PC-3 (cell line): ENCODE results near the gene CCNF. TPM values are rescaled to one million over a fixed set of nuclear protein-coding genes. Genes with fewer than 3 reads are reported as not detected.

Source experiments
- ATAC-seq: fragments of 200-7000 bp; cut with Tn5 transposase; 2 replicates; pipeline ENCODE4 v1.9.1; 2020; ENCODE audit warnings: mild to moderate bottlenecking, moderate library complexity
- BruUV-seq: library from RNA; stranded (reverse); fragments of 400-500 nt; replicated peaks from 2 replicates; lab custom pipeline; 2021; lab: Mats Ljungman, UMichigan
- CTCF ChIA-PET: fragments of 300-600 bp; sonication (Branson Sonifier 250); formaldehyde crosslinking; loops from one replicate; lab custom pipeline; 2022; ENCODE audit warnings: antibody characterized with exemption; lab: Charles Lee
- POLR2A ChIA-PET: fragments of 300-600 bp; sonication (Branson Sonifier 250); formaldehyde crosslinking; loops from one replicate; lab custom pipeline; 2022; ENCODE audit warnings: antibody characterized with exemption; ENCODE audit not compliant: unreplicated experiment; lab: Charles Lee
- DNase-seq: peaks from one replicate; pipeline ENCODE4 v3.0.0-alpha.2; 2015
- H2AFZ ChIP-seq: fragments of 300-600 bp; sonication (generic); 2 replicates; pipeline ENCODE4 v1.6.0; 2016; ENCODE audit warnings: antibody characterized with exemption, low read length
- H3F3A ChIP-seq: fragments of 300-600 bp; sonication (generic); one replicate; pipeline ENCODE4 v1.6.0; 2017; ENCODE audit warnings: antibody characterized with exemption, low read length, control low read depth, mild to moderate bottlenecking; ENCODE audit not compliant: unreplicated experiment
- H3K27ac ChIP-seq: fragments of 300-600 bp; sonication (generic); 2 replicates; pipeline ENCODE4 v1.5.1; 2016; ENCODE audit warnings: mild to moderate bottlenecking, low read length
- H3K27me3 ChIP-seq: fragments of 300-600 bp; sonication (generic); 2 replicates; pipeline ENCODE4 v1.6.1; 2016; ENCODE audit warnings: low read length, mixed read lengths
- H3K36me3 ChIP-seq: fragments of 300-600 bp; sonication (generic); 2 replicates; pipeline ENCODE4 v1.6.1; 2016; ENCODE audit warnings: low read depth, mixed run types, low read length, mixed read lengths
- H3K4me1 ChIP-seq: fragments of 300-600 bp; sonication (generic); 2 replicates; pipeline ENCODE4 v1.5.1; 2016; ENCODE audit warnings: low read length; ENCODE audit not compliant: insufficient read depth
- H3K4me2 ChIP-seq: fragments of 300-600 bp; sonication (generic); 2 replicates; pipeline ENCODE4 v1.6.0; 2016; ENCODE audit warnings: low read length
- H3K4me3 ChIP-seq: fragments of 300-600 bp; sonication (generic); 2 replicates; pipeline ENCODE4 v1.5.1; 2016; ENCODE audit warnings: mild to moderate bottlenecking, low read length, mixed read lengths
- H3K79me2 ChIP-seq: fragments of 300-600 bp; sonication (generic); 2 replicates; pipeline ENCODE4 v1.6.1; 2017; ENCODE audit warnings: low read length, mixed read lengths
- H3K9ac ChIP-seq: fragments of 300-600 bp; sonication (generic); 2 replicates; pipeline ENCODE4 v1.6.0; 2016; ENCODE audit warnings: mild to moderate bottlenecking, low read length
- H3K9me2 ChIP-seq: fragments of 300-600 bp; sonication (generic); replicated peaks from 2 replicates; pipeline ENCODE4 v1.6.1; 2016; ENCODE audit warnings: mixed run types, low read length, mixed read lengths
- H3K9me3 ChIP-seq: fragments of 300-600 bp; sonication (generic); 2 replicates; pipeline ENCODE4 v1.6.1; 2016; ENCODE audit warnings: low read length, mixed read lengths
- H4K20me1 ChIP-seq: fragments of 300-600 bp; sonication (generic); 2 replicates; pipeline ENCODE4 v1.6.1; 2016; ENCODE audit warnings: low read length, mixed read lengths
- CTCF ChIP-seq: fragments of 300-600 bp; sonication (generic); conservative IDR thresholded peaks from 2 replicates; pipeline ENCODE4 v1.5.1; 2017; ENCODE audit warnings: antibody characterized with exemption, low read depth, mild to moderate bottlenecking, low read length
- EZH2 ChIP-seq: fragments of 300-600 bp; sonication (generic); IDR thresholded peaks from one replicate; pipeline ENCODE4 v1.6.1; 2017; ENCODE audit warnings: antibody characterized with exemption, mild to moderate bottlenecking, low read length; ENCODE audit not compliant: unreplicated experiment
- EZH2phosphoT487 ChIP-seq: fragments of 300-600 bp; sonication (generic); IDR thresholded peaks from 2 replicates; pipeline ENCODE4 v1.6.1; 2018; ENCODE audit warnings: mild to moderate bottlenecking, antibody characterized with exemption, low read length, borderline replicate concordance
- intact Hi-C: fragments of 100-400 bp; cut with micrococcal nuclease; formaldehyde crosslinking; loops from 2 replicates; pipeline ENCODE4 v1.9.0; 2023
- total RNA-seq: library from RNA; depleted of rRNA; stranded (reverse); fragments of >200 nt; gene quantifications from 2 replicates; pipeline ENCODE4 v1.2.3, GENCODE V29; 2014

The CCNF gene
- total RNA-seq, 1 experiment from 2014 or later = 26.8 TPM

- Histone ChIP-seq H3K9me3 (no peaks in the 10 kb centered on the region), H3K9me2 (no peaks in the 10 kb centered on the region), H3K4me3 (no peak overlapping the region), H3K27me3 (no peaks in the 10 kb centered on the region), H3K36me3 (peaks cover 9% of the 10 kb centered on the region), H3F3A (no peaks in the 10 kb centered on the region), H3K9ac (no peak overlapping the region), H3K4me2 (no peak overlapping the region), H3K27ac (no peak overlapping the region), H3K4me1 (no peaks in the 10 kb centered on the region), H4K20me1 (no peaks in the 10 kb centered on the region), H2AFZ (no peak overlapping the region), H3K79me2 (no peaks in the 10 kb centered on the region)
- ChIA-PET CTCF (no interaction called here), POLR2A (no interaction called here)
- BruUV-seq = no TSS peak
- DNase-seq (no peak), ATAC-seq (no peak)
- TF ChIP-seq EZH2phosphoT487 (no peak), CTCF (no peak), EZH2 (no peak)
- intact Hi-C loops = no loop called here
These were observed 14.3 kb downstream of the CCNF start for GRCh38 chr16:2443555-2443954.

- no TSS peak for BruUV-seq
- Histone ChIP-seq H3K27ac (no peak overlapping the region), H3K36me3 (peaks cover 20% of the 10 kb centered on the region), H3K9ac (no peak overlapping the region), H2AFZ (no peak overlapping the region), H3K9me2 (no peaks in the 10 kb centered on the region), H3K9me3 (no peaks in the 10 kb centered on the region), H3K4me1 (no peaks in the 10 kb centered on the region), H3K27me3 (no peaks in the 10 kb centered on the region), H4K20me1 (no peaks in the 10 kb centered on the region), H3K4me3 (no peak overlapping the region), H3K79me2 (no peaks in the 10 kb centered on the region), H3K4me2 (no peak overlapping the region), H3F3A (no peaks in the 10 kb centered on the region)
- no peak for DNase-seq
- no peak for ATAC-seq
- ChIA-PET CTCF (no interaction called here), POLR2A (no interaction called here)
- intact Hi-C loops = no loop called here
- no peak for TF ChIP-seq CTCF
- TF ChIP-seq EZH2phosphoT487 = no peak
- TF ChIP-seq EZH2 = no peak
These were observed 18.8 kb downstream of the CCNF start for GRCh38 chr16:2447920-2448583.

DNA sequence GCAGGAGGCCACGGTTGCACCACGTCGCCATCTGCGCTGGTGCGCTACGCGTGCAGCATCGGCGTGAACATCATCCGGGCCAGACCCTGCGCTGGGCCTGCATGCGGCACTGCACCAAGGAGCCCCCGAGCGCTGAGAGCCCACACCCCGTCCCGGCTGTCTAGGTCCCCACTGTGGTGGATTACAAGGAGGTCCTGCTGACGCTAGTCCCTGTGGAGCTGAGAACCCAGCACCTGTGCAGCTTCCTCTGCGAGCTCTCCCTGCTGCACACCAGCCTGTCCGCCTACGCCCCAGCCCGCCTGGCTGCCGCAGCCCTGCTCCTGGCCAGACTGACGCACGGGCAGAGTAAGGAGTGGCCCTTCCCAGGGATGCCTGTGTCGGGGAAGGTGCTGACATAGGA, 19.9 kb downstream of the CCNF start:
- H3K27me3 ChIP-seq = no peaks in the 10 kb centered on the region
- POLR2A ChIA-PET = no interaction called here
- TF ChIP-seq CTCF = no peak
- TF ChIP-seq EZH2phosphoT487 = no peak
- no peak for TF ChIP-seq EZH2
- H3K36me3 ChIP-seq = peaks cover 20% of the 10 kb centered on the region
- H3K9me3 ChIP-seq = no peaks in the 10 kb centered on the region
- no peak overlapping the region for H3K4me2 ChIP-seq
- H3K9ac ChIP-seq = no peak overlapping the region
- H3K79me2 ChIP-seq = no peaks in the 10 kb centered on the region
- CTCF ChIA-PET = no interaction called here
- H3K9me2 ChIP-seq = no peaks in the 10 kb centered on the region
- no peak overlapping the region for H3K4me3 ChIP-seq
- H3F3A ChIP-seq = no peaks in the 10 kb centered on the region
- no peaks in the 10 kb centered on the region for H4K20me1 ChIP-seq
- no TSS peak for BruUV-seq
- DNase-seq (no peak), ATAC-seq (no peak)
- H3K4me1 ChIP-seq = no peaks in the 10 kb centered on the region
- no peak overlapping the region for H2AFZ ChIP-seq
- intact Hi-C loops = no loop called here
- H3K27ac ChIP-seq = no peak overlapping the region
